Measurements from ENCODE around the gene C1orf21.

DNA sequence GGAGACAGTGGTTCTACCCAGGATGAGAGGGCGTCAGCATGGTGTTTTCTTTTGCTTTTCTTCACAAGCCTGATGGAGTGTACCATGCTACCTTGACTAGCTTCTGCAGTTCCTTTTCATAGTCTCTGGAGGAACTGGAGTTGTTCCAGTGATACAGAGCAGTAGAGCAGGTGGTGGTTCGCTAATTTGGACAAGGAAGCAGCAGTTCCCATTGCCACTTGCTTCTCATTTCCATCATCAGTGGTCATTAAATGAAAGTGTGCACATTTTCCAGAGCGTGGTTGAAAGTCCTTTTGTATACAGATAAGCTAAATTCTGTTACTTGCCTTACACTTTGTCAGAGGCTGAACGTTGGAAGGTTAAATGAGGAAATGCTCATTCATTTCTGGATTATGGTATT, 182.3 kb downstream of the C1orf21 start:
- TF ChIP-seq CTCF (IDR thresholded peaks at IDR 0.05; ENCODE audit: low read length) = no peak
- TF ChIP-seq EZH2 (IDR thresholded peaks at IDR 0.05; ENCODE audit: borderline replicate concordance, low read length) = no peak
